ENCODE results near the gene ZNF778. TPM values are rescaled to one million over a fixed set of nuclear protein-coding genes. Genes with fewer than 3 reads are reported as not detected.

Gene ZNF778
- total and polyA plus RNA-seq, 8 donors: 1.2 to 10.3 (median 5.5) TPM

- FAIRE-seq: no peak
These were observed 58.6 kb downstream of the ZNF778 start for GRCh38 chr16:89275837-89276720.

GRCh38 chr16:89277049-89277448 is 59.5 kb downstream of the ZNF778 start:
- intact Hi-C loops (cut with DNase I): no loop called here
- Histone ChIP-seq H3K4me3 (no peak overlapping the region), H3K27me3 (no peaks in the 10 kb centered on the region), H3K36me3 (peaks cover 0 to 51% (median 6%) of the 10 kb centered on the region in 3 donors), H3K27ac (no peak overlapping the region), H3K9me3 (no peaks in the 10 kb centered on the region), H3K4me1 (no peaks in the 10 kb centered on the region)
- ATAC-seq (no peak), DNase-seq (peak in 1 of 6 donors; percentile 54), FAIRE-seq (no peak)
- no peak for TF ChIP-seq CTCF (IDR thresholded peaks at IDR 0.05)
- WGBS, 2 donors: 88 to 93% methylated on average over 9 of the region's 9 CpGs

More at GRCh38 chr16:89275837-89276720, 58.6 kb downstream of the ZNF778 start:
- no peaks in the 10 kb centered on the region for H3K9me3 ChIP-seq
- intact Hi-C loops (cut with DNase I): no loop called here
- no peak for TF ChIP-seq CTCF (IDR thresholded peaks at IDR 0.05)
- no peak overlapping the region for H3K4me3 ChIP-seq
- H3K27ac ChIP-seq: no peak overlapping the region
- 94 to 95% methylated on average over 39 of the region's 39 CpGs for WGBS, 2 donors
- H3K27me3 ChIP-seq: no peaks in the 10 kb centered on the region
- H3K36me3 ChIP-seq: peaks cover 0 to 54% (median 6%) of the 10 kb centered on the region in 3 donors
- H3K4me1 ChIP-seq: no peaks in the 10 kb centered on the region
- DNase-seq (peak in 2 of 6 donors; percentile 47 to 72), ATAC-seq (no peak)

GRCh38 chr16:89277641-89278341 is 60.3 kb downstream of the ZNF778 start:
- intact Hi-C loops (cut with DNase I): no loop called here
- Histone ChIP-seq H3K9me3 (no peaks in the 10 kb centered on the region), H3K4me1 (no peaks in the 10 kb centered on the region), H3K4me3 (no peak overlapping the region), H3K27me3 (no peaks in the 10 kb centered on the region), H3K36me3 (peaks cover 0 to 59% (median 6%) of the 10 kb centered on the region in 3 donors), H3K27ac (no peak overlapping the region)
- ATAC-seq: no peak
- FAIRE-seq: no peak
- 90 to 91% methylated on average over 32 to 33 of the region's 33 CpGs for WGBS, 2 donors
- DNase-seq: peak in 1 of 6 donors; percentile 59
- TF ChIP-seq CTCF (IDR thresholded peaks at IDR 0.05): no peak

- Histone ChIP-seq H3K4me1 (no peaks in the 10 kb centered on the region), H3K9me3 (no peaks in the 10 kb centered on the region), H3K4me3 (no peak overlapping the region), H3K27me3 (no peaks in the 10 kb centered on the region), H3K27ac (no peak overlapping the region), H3K36me3 (peaks cover 0 to 62% (median 6%) of the 10 kb centered on the region in 3 donors)
- no peak for ATAC-seq
- FAIRE-seq: no peak
- TF ChIP-seq CTCF (IDR thresholded peaks at IDR 0.05): no peak
- intact Hi-C loops (cut with DNase I): no loop called here
- DNase-seq: peak in 1 of 6 donors; percentile 76
- 92% methylated on average over 36 of the region's 36 CpGs for WGBS, 2 donors
These were observed 61.1 kb downstream of the ZNF778 start for GRCh38 chr16:89278441-89279240.
